ENCODE data around the gene NKAIN1. TPM values are rescaled to one million over a fixed set of nuclear protein-coding genes. Genes with fewer than 3 reads are reported as not detected.

NKAIN1 gene
- total and polyA plus RNA-seq, 10 donors = 0.08 TPM; not detected in 9

DNA sequence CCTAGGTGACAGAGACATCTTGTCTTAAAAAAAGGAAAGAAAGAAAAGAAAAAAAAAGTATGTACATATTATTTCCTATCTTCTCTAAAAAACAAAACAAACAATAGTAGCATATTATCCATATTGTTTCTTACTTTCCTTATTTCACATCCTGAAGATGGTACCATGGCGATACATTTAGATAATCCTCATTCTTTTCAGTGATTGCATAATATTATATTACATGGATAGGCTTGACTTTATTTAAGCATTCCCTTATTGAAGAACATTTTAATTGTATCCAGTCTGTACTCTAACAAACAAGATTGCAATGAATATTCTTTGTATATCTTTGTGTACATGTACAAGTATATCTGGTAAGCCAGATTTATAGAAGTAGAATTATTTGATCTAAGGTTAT, 91.3 kb downstream of the NKAIN1 start:
- Histone ChIP-seq H3K9me3 (no peaks in the 10 kb centered on the region), H3K27me3 (replicated peaks in 1 of 7) (no peaks in the 10 kb centered on the region), H3K27ac (no peak overlapping the region), H3K36me3 (no peaks in the 10 kb centered on the region), H3K4me1 (no peaks in the 10 kb centered on the region), H3K4me3 (no peak overlapping the region)
- 93 to 98% (median 96%) methylated on average over 1 of the region's 1 CpG for WGBS, 5 donors
- intact Hi-C loops (cut with DNase I; ENCODE audit: low total_unique reads) = no loop called here
- DNase-seq = no peak
- TF ChIP-seq POLR2AphosphoS5 (IDR thresholded peaks at IDR 0.05) (no peak), POLR2A (IDR thresholded peaks at IDR 0.05) (no peak)
- TF ChIP-seq, protein P1, sequence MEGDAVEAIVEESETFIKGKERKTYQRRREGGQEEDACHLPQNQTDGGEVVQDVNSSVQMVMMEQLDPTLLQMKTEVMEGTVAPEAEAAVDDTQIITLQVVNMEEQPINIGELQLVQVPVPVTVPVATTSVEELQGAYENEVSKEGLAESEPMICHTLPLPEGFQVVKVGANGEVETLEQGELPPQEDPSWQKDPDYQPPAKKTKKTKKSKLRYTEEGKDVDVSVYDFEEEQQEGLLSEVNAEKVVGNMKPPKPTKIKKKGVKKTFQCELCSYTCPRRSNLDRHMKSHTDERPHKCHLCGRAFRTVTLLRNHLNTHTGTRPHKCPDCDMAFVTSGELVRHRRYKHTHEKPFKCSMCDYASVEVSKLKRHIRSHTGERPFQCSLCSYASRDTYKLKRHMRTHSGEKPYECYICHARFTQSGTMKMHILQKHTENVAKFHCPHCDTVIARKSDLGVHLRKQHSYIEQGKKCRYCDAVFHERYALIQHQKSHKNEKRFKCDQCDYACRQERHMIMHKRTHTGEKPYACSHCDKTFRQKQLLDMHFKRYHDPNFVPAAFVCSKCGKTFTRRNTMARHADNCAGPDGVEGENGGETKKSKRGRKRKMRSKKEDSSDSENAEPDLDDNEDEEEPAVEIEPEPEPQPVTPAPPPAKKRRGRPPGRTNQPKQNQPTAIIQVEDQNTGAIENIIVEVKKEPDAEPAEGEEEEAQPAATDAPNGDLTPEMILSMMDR (IDR thresholded peaks at IDR 0.05 in 8 of 11, conservative IDR thresholded peaks at IDR 0.05 in 3 of 11) = no peak

DNA sequence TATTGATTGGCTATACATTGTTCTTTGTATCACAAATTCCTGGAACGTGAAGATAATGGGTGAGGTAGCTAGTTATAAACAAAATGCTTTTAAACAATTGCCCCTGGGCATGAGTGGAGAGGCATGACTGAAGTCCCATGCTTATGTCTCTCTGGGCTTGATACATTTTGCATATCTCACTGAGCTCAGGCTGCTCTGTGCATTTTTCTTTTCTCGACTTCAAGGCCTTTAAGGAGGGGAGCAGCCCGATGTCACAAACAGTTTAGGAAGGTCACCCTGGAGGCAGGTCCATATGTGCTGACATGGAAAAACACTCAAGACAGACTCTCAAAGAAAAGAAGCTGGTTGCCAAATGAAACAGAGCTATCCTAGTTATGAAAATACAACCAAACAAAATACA, 94.0 kb downstream of the NKAIN1 start:
- intact Hi-C loops (cut with DNase I; ENCODE audit: low total_unique reads) = no loop called here
- Histone ChIP-seq H3K4me1 (no peaks in the 10 kb centered on the region), H3K4me3 (no peak overlapping the region), H3K9me3 (no peaks in the 10 kb centered on the region), H3K27me3 (replicated peaks in 1 of 7) (no peaks in the 10 kb centered on the region), H3K36me3 (no peaks in the 10 kb centered on the region), H3K27ac (no peak overlapping the region)
- DNase-seq = no peak
- 59 to 70% (median 63%) methylated on average over 3 of the region's 3 CpGs for WGBS, 5 donors
- TF ChIP-seq, protein P1 (IDR thresholded peaks at IDR 0.05 in 8 of 11, conservative IDR thresholded peaks at IDR 0.05 in 3 of 11) = no peak
- TF ChIP-seq POLR2A (IDR thresholded peaks at IDR 0.05) = no peak

DNA sequence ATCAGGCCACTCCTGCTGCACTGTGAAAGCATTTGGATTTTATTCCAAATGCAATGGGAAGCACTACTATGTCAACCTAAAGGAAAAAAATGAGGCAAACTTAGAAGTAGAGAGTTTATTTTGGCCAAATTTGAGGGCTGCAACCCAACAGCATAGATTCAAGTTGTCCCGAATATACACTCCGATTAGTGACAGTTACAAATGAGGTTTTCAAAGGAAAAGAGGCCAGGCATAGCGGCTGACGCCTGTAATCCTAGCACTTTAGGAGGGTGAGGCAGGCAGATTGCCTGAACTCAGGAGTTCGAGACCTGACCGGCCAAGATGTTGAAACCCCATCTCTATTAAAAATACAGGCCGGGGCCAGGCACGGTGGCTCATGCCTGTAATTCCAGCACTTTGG, 95.2 kb downstream of the NKAIN1 start:
- Histone ChIP-seq H3K36me3 (no peaks in the 10 kb centered on the region), H3K27ac (no peak overlapping the region), H3K9me3 (no peaks in the 10 kb centered on the region), H3K4me1 (no peaks in the 10 kb centered on the region), H3K27me3 (replicated peaks in 1 of 7) (no peaks in the 10 kb centered on the region), H3K4me3 (no peak overlapping the region)
- no peak for DNase-seq
- intact Hi-C loops (cut with DNase I; ENCODE audit: low total_unique reads) = no loop called here
- WGBS, 5 donors = 83 to 95% (median 87%) methylated on average over 8 of the region's 8 CpGs
- TF ChIP-seq POLR2A (IDR thresholded peaks at IDR 0.05) = no peak
- TF ChIP-seq, protein P1 (IDR thresholded peaks at IDR 0.05 in 8 of 11, conservative IDR thresholded peaks at IDR 0.05 in 3 of 11) = no peak
- no peak for TF ChIP-seq POLR2AphosphoS5 (IDR thresholded peaks at IDR 0.05)

DNA sequence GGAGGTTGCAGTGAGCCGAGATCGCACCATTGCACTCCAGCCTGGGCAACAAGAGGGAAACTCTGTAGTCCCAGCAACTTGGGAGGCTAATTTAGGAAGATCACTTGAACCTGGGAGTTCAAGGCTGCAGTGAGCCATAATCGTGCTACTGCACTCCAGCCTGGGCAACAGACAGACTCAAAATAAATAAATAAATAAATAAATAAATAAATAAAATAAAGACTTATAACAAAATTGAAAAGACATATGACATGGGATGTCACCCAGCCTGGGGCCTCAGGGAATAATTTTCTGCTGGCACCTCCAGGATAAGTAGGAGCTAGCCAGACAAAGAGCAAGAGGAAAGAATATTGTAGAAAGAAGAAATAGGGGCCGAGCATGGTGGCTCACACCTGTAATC, 96.2 kb downstream of the NKAIN1 start:
- intact Hi-C loops (cut with DNase I; ENCODE audit: low total_unique reads) = no loop called here
- H3K27me3 ChIP-seq (replicated peaks in 1 of 7) = no peaks in the 10 kb centered on the region
- no peaks in the 10 kb centered on the region for H3K9me3 ChIP-seq
- WGBS, 5 donors = 87 to 98% (median 92%) methylated on average over 4 of the region's 4 CpGs
- H3K27ac ChIP-seq = no peak overlapping the region
- no peak overlapping the region for H3K4me3 ChIP-seq
- H3K36me3 ChIP-seq = no peaks in the 10 kb centered on the region
- TF ChIP-seq, protein P1 (IDR thresholded peaks at IDR 0.05 in 8 of 11, conservative IDR thresholded peaks at IDR 0.05 in 3 of 11) = no peak
- TF ChIP-seq POLR2AphosphoS5 (IDR thresholded peaks at IDR 0.05) (no peak), POLR2A (IDR thresholded peaks at IDR 0.05) (no peak)
- no peak for DNase-seq
- H3K4me1 ChIP-seq = no peaks in the 10 kb centered on the region
